Measurements from ENCODE around the gene AGBL2. TPM values are rescaled to one million over a fixed set of nuclear protein-coding genes. Genes with fewer than 3 reads are reported as not detected.

The AGBL2 gene
- total and polyA plus RNA-seq, 2 of the 8 experiments (the other 6 are each of a cell fraction or from before 2014, with no cell fraction given) = 2.1 to 6.5 TPM

DNA sequence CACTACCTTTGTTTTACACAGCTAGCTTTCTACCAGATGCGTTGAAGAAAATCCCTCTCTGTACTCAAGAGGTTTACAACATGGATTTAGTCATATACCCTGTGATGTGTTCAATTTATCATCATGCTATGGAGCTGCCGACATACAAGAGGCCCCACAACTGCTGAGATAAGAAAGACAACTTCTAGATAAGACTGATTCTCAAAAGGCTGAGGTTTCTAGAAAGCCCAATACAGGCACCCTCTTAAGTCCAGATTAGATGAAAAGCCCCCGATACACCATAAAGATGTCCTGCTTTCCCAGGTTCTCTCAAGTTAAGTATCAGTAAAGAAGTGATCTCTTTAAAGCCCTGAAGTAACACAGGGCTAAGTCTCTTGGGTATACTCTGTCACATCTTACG, 87.1 kb downstream of the AGBL2 start (continued):
- TF ChIP-seq SP2 (IDR thresholded peaks at IDR 0.05; ENCODE audit: low read length) (no peak), CBX5 (IDR thresholded peaks at IDR 0.05; ENCODE audit: low read depth, low read length) (no peak), SIX5 (IDR thresholded peaks at IDR 0.05; ENCODE audit: low read depth, low read length) (no peak)

All from H1 (cell line).